ENCODE results near the gene FZR1. TPM values are rescaled to one million over a fixed set of nuclear protein-coding genes. Genes with fewer than 3 reads are reported as not detected.

The FZR1 gene
- total and polyA plus RNA-seq, 8 donors, result 15.1 to 34.2 (median 20.4) TPM

DNA sequence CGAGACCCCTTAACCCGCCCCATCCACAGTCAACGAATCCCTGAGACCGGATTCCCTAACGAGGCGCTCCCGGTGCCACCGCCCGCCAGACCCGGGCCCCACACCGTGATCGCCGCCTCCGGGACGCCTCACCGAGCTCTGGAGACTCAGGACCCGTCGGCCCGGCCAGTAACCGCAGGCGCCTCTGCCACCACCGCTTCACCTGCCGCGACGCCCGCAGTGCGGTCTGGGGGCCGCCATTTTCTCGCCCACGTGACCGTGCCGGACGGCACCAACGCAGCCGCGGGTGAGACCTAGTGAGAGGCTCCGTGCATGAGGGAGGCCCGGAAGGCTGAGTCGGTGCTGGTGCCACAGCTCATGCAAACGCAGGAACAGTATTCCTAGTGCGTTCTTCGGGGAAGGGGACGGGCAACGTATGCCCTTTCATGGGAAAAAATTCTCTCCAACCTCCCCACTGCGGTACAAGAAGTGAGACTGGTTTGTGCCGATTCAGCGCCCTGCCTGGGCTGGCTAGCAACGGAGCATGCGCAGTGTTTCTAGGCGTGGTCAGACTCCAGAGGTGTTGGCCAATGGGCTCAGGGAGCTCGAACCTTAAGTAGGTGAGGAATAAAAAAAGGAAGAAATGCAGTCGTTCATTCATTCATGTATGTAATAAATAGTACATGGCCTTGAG, 5.5 kb upstream of the FZR1 start, which contains the start of gene DOHH:
Gene DOHH (minus strand): TSS at position 246 of the 673 bp plus-strand sequence. CDS start 3,860 bp downstream, outside the sequence.
- DNase-seq, result peak; percentile 94 to 99 (median 95)
- no peaks in the 10 kb centered on the region for H3K27me3 ChIP-seq
- peaks cover 0 to 9% (median 0%) of the 10 kb centered on the region in 3 donors for H3K36me3 ChIP-seq
- intact Hi-C loops (cut with DNase I), result no loop called here
- TF ChIP-seq, protein P1, sequence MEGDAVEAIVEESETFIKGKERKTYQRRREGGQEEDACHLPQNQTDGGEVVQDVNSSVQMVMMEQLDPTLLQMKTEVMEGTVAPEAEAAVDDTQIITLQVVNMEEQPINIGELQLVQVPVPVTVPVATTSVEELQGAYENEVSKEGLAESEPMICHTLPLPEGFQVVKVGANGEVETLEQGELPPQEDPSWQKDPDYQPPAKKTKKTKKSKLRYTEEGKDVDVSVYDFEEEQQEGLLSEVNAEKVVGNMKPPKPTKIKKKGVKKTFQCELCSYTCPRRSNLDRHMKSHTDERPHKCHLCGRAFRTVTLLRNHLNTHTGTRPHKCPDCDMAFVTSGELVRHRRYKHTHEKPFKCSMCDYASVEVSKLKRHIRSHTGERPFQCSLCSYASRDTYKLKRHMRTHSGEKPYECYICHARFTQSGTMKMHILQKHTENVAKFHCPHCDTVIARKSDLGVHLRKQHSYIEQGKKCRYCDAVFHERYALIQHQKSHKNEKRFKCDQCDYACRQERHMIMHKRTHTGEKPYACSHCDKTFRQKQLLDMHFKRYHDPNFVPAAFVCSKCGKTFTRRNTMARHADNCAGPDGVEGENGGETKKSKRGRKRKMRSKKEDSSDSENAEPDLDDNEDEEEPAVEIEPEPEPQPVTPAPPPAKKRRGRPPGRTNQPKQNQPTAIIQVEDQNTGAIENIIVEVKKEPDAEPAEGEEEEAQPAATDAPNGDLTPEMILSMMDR (IDR thresholded peaks at IDR 0.05), result no peak
- no peaks in the 10 kb centered on the region for H3K9me3 ChIP-seq
- H3K4me1 ChIP-seq, result peaks cover 0 to 12% (median 3%) of the 10 kb centered on the region in 3 donors
- peak; percentile 93 to 95 (median 94) for ATAC-seq
- peak within 1 kb of the TSS; percentile 69 to 93 (median 78) for H3K4me3 ChIP-seq
- peak; percentile 70 for FAIRE-seq
- peak within 1 kb of the TSS; percentile 86 to 90 (median 88) for H3K27ac ChIP-seq
- 0% methylated on average over 52 of the region's 52 CpGs for WGBS, 2 donors

DNA sequence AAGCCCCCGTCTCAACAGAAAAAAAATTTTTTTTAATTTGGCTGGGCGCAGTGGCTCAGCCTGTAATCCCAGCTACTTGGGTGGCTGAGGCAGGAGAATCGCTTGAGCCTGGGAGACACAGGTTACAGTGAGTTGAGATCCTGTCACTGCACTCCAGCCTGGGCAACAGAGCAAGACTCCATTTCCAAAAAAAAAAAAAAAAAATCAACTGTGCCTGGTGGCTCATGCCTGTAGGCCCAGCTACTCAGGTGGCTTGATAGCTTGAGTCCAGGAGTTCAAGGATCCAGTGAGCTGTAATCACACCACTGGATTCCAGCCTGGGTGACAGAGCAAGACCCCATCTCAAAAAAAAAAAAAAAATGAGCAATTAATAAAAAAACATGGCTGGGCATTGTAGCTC, 4.3 kb upstream of the FZR1 start:
- H3K27ac ChIP-seq, result no peak overlapping the region
- TF ChIP-seq, protein P1 (IDR thresholded peaks at IDR 0.05), result no peak
- intact Hi-C loops (cut with DNase I), result no loop called here
- DNase-seq (no peak), FAIRE-seq (no peak), ATAC-seq (no peak)
- H3K9me3 ChIP-seq, result no peaks in the 10 kb centered on the region
- WGBS, 2 donors, result 83 to 89% methylated on average over 3 of the region's 3 CpGs
- no peaks in the 10 kb centered on the region for H3K27me3 ChIP-seq
- H3K4me1 ChIP-seq, result peaks cover 0 to 12% (median 3%) of the 10 kb centered on the region in 3 donors
- no peak overlapping the region for H3K4me3 ChIP-seq
- no peaks in the 10 kb centered on the region for H3K36me3 ChIP-seq

DNA sequence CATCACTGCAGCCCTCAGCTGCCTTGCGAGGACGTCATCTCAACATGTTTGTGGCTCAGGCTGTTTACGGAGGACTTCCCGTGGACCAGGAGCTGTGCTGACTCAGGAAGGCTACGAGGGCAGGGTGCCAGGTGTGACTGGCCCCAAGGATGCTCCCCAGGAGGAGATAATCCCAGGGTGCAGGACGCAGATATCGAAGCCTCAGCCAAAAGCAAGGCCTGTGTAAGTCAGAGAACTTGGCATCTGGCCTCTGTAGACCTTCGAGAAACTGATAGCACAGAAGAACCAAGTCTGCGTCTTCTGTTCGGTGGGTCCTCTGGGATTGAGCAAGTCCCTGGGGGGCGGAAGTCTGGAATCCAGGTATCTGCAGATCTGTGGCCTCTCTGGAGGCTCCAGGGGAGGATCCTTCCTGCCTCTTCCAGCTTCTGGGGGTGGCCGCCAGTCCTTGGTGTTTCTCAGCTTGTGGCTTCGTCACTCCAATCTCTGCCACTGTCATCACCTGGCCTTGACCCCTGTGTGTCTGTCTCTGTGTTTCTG, 3.0 kb upstream of the FZR1 start:
- intact Hi-C loops (cut with DNase I), result no loop called here
- FAIRE-seq (no peak), ATAC-seq (no peak), DNase-seq (peak in 1 of 6 donors; percentile 51)
- Histone ChIP-seq H3K4me1 (peaks cover 0 to 14% (median 3%) of the 10 kb centered on the region in 3 donors), H3K27ac (no peak overlapping the region), H3K9me3 (no peaks in the 10 kb centered on the region), H3K27me3 (no peaks in the 10 kb centered on the region), H3K4me3 (no peak overlapping the region), H3K36me3 (no peaks in the 10 kb centered on the region)
- TF ChIP-seq, protein P1 (IDR thresholded peaks at IDR 0.05), result no peak
- 70 to 79% methylated on average over 13 of the region's 13 CpGs for WGBS, 2 donors

DNA sequence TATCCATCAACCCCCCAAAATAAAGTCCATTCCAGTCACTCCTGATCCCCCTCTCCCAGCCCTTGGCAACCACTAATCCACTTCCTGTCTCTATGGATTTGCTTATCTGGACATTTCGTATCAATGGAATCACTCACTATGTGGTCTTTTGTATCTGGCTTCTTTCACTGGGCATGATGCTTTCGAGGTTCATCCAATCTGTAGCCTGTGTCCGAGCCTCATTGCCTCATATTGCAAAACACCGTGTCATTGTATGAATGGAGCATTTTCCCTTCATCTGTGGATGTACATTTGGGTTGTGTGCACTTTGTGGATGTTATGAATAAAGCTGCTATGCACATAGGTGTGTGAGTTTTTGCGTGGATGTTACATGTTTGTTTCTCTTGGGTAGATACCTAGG, 1.4 kb upstream of the FZR1 start:
- DNase-seq (no peak), ATAC-seq (no peak), FAIRE-seq (no peak)
- intact Hi-C loops (cut with DNase I), result no loop called here
- peaks cover 0 to 7% (median 0%) of the 10 kb centered on the region in 3 donors for H3K4me1 ChIP-seq
- no peaks in the 10 kb centered on the region for H3K9me3 ChIP-seq
- H3K27ac ChIP-seq, result peak overlapping the region in 1 of 4 donors; percentile 92
- TF ChIP-seq, protein P1 (IDR thresholded peaks at IDR 0.05), result no peak
- 77 to 82% methylated on average over 5 of the region's 5 CpGs for WGBS, 2 donors
- no peaks in the 10 kb centered on the region for H3K36me3 ChIP-seq
- no peak overlapping the region for H3K4me3 ChIP-seq
- no peaks in the 10 kb centered on the region for H3K27me3 ChIP-seq

Measured in pancreas (tissue), 10 donors.